Activated CD8-positive, alpha-beta memory T cell treated with anti-CD3 and anti-CD28 coated beads, Interleukin-2, amount 10 ng/mL, durations not matched to agents 7 days and 5 days (primary cell): Measurements from ENCODE around the gene APOBEC4. TPM values are rescaled to one million over a fixed set of nuclear protein-coding genes. Genes with fewer than 3 reads are reported as not detected.
A peak's percentile ranks its signal among the peaks of the same experiment; 100 is the strongest.

ENCODE experiments used
- ATAC-seq: fragments of 150-1000 bp; cut with Tn5 transposase; one replicate; pipeline ENCODE4 v1.10.0; 2021; ENCODE audit warnings: moderate library complexity
- CTCF ChIA-PET: fragments of 350-600 bp; sonication (Branson Sonifier 250); formaldehyde crosslinking; loops from one replicate; lab custom pipeline; 2021; ENCODE audit warnings: antibody characterized with exemption; lab: Charles Lee
- DNase-seq: peaks from one replicate; pipeline ENCODE4 v3.0.0-alpha.2; 2020
- H3K27ac Mint-ChIP-seq: one replicate; pipeline ENCODE4 v1.8.0; 2021; ENCODE audit warnings: mild to moderate bottlenecking, mixed read lengths
- H3K27me3 Mint-ChIP-seq: one replicate; pipeline ENCODE4 v1.8.0; 2021; ENCODE audit warnings: mixed read lengths
- H3K36me3 Mint-ChIP-seq: one replicate; pipeline ENCODE4 v1.8.0; 2021; ENCODE audit warnings: mild to moderate bottlenecking, mixed read lengths
- H3K4me1 Mint-ChIP-seq: one replicate; pipeline ENCODE4 v1.8.0; 2021; ENCODE audit warnings: mixed read lengths
- H3K4me3 Mint-ChIP-seq: one replicate; pipeline ENCODE4 v1.8.0; 2021; ENCODE audit warnings: mild to moderate bottlenecking, moderate library complexity, mixed read lengths
- H3K9me3 Mint-ChIP-seq: one replicate; pipeline ENCODE4 v1.8.0; 2022; ENCODE audit warnings: low read depth, mixed read lengths
- total RNA-seq, 2 experiments: library from RNA; stranded (reverse); gene quantifications; one replicate each; pipeline ENCODE4 v1.2.3, GENCODE V29; 2021

APOBEC4 gene
- total RNA-seq, 2 experiments from 2014 or later = not detected

GRCh38 chr1:183656355-183656754, 3.2 kb upstream of the APOBEC4 start:
- H3K36me3 Mint-ChIP-seq = no peaks in the 10 kb centered on the region
- ATAC-seq = no peak
- H3K4me1 Mint-ChIP-seq = peaks cover 36% of the 10 kb centered on the region
- H3K4me3 Mint-ChIP-seq = no peak overlapping the region
- no peaks in the 10 kb centered on the region for H3K9me3 Mint-ChIP-seq
- DNase-seq = no peak
- peaks cover 6% of the 10 kb centered on the region for H3K27me3 Mint-ChIP-seq
- CTCF ChIA-PET = interaction anchor here (1.0 to 5.7 kb wide), 11 partner anchors 9 to 266 kb away, joined by 3 to 104 read pairs (median 9); partner anchors contain the start of gene ARPC5
- no peak overlapping the region for H3K27ac Mint-ChIP-seq

- ATAC-seq (peak; percentile 62), DNase-seq (peak; percentile 79)
- H3K9me3 Mint-ChIP-seq = no peaks in the 10 kb centered on the region
- CTCF ChIA-PET = interaction anchor here (0.7 to 5.7 kb wide), 32 partner anchors 9 to 731 kb away, joined by 3 to 104 read pairs (median 3); partner anchors contain the start of genes ARPC5 and C1orf21
- peaks cover 37% of the 10 kb centered on the region for H3K4me1 Mint-ChIP-seq
- peaks cover 2% of the 10 kb centered on the region for H3K27me3 Mint-ChIP-seq
- no peak overlapping the region for H3K4me3 Mint-ChIP-seq
- no peak overlapping the region for H3K27ac Mint-ChIP-seq
- no peaks in the 10 kb centered on the region for H3K36me3 Mint-ChIP-seq
These were observed 2.5 kb upstream of the APOBEC4 start for GRCh38 chr1:183655562-183656075.

- ATAC-seq = no peak
- no peak overlapping the region for H3K4me3 Mint-ChIP-seq
- H3K9me3 Mint-ChIP-seq = no peaks in the 10 kb centered on the region
- H3K27ac Mint-ChIP-seq = no peak overlapping the region
- peaks cover 2% of the 10 kb centered on the region for H3K27me3 Mint-ChIP-seq
- CTCF ChIA-PET = interaction anchor here (0.8 to 5.7 kb wide), 16 partner anchors 8 to 315 kb away, joined by 3 to 104 read pairs (median 3); partner anchors contain the start of gene ARPC5
- no peak for DNase-seq
- H3K36me3 Mint-ChIP-seq = no peaks in the 10 kb centered on the region
- peaks cover 37% of the 10 kb centered on the region for H3K4me1 Mint-ChIP-seq
These were observed 1.6 kb upstream of the APOBEC4 start for GRCh38 chr1:183654706-183655105.

- no peak for DNase-seq
- CTCF ChIA-PET = interaction anchor here (0.8 to 5.7 kb wide), 7 partner anchors 16 to 261 kb away, joined by 3 to 104 read pairs (median 12); partner anchors contain the start of gene ARPC5
- peaks cover 37% of the 10 kb centered on the region for H3K4me1 Mint-ChIP-seq
- no peaks in the 10 kb centered on the region for H3K9me3 Mint-ChIP-seq
- H3K27ac Mint-ChIP-seq = no peak overlapping the region
- no peaks in the 10 kb centered on the region for H3K27me3 Mint-ChIP-seq
- no peaks in the 10 kb centered on the region for H3K36me3 Mint-ChIP-seq
- no peak overlapping the region for H3K4me3 Mint-ChIP-seq
- ATAC-seq = no peak
These were observed 848 bp upstream of the APOBEC4 start for GRCh38 chr1:183653876-183654451.

GRCh38 chr1:183653462-183653794, 312 bp upstream of the APOBEC4 start:
- Mint-ChIP-seq H3K4me3 (no peak overlapping the region), H3K27me3 (no peaks in the 10 kb centered on the region), H3K4me1 (peaks cover 37% of the 10 kb centered on the region), H3K36me3 (no peaks in the 10 kb centered on the region), H3K27ac (no peak overlapping the region), H3K9me3 (no peaks in the 10 kb centered on the region)
- no peak for ATAC-seq
- no peak for DNase-seq
- CTCF ChIA-PET = interaction anchor here (1.3 to 5.7 kb wide), 5 partner anchors 9 to 262 kb away, joined by 6 to 104 read pairs (median 12); partner anchors contain the start of gene ARPC5

GRCh38 chr1:183652107-183652506, 1.0 kb downstream of the APOBEC4 start:
- no peaks in the 10 kb centered on the region for H3K36me3 Mint-ChIP-seq
- peak overlapping the region; percentile 82 for H3K27ac Mint-ChIP-seq
- H3K4me1 Mint-ChIP-seq = peaks cover 37% of the 10 kb centered on the region
- DNase-seq (peak; percentile 49), ATAC-seq (peak; percentile 81)
- no peak overlapping the region for H3K4me3 Mint-ChIP-seq
- CTCF ChIA-PET = interaction anchor here (0.9 to 5.7 kb wide), 4 partner anchors 10 to 263 kb away, joined by 3 to 104 read pairs (median 25); partner anchors contain the start of gene ARPC5
- H3K9me3 Mint-ChIP-seq = no peaks in the 10 kb centered on the region
- H3K27me3 Mint-ChIP-seq = no peaks in the 10 kb centered on the region

- CTCF ChIA-PET = interaction anchor here (0.8 to 5.7 kb wide), 4 partner anchors 9 to 264 kb away, joined by 3 to 104 read pairs (median 22); partner anchors contain the start of gene ARPC5
- ATAC-seq = no peak
- peak overlapping the region; percentile 82 for H3K27ac Mint-ChIP-seq
These were observed 1.5 kb downstream of the APOBEC4 start for GRCh38 chr1:183651612-183652011.

GRCh38 chr1:183648042-183648441, 5.1 kb downstream of the APOBEC4 start:
- CTCF ChIA-PET = interaction anchor here (1.2 kb wide), 1 partner anchor 37 kb away, joined by 4 read pairs; no protein-coding TSS in a partner anchor
- ATAC-seq = no peak
- H3K4me3 Mint-ChIP-seq = no peak overlapping the region

More at GRCh38 chr1:183651612-183652011, 1.5 kb downstream of the APOBEC4 start:
- no peaks in the 10 kb centered on the region for H3K27me3 Mint-ChIP-seq
- peaks cover 37% of the 10 kb centered on the region for H3K4me1 Mint-ChIP-seq
- no peak for DNase-seq
- H3K4me3 Mint-ChIP-seq = no peak overlapping the region
- H3K9me3 Mint-ChIP-seq = no peaks in the 10 kb centered on the region
- H3K36me3 Mint-ChIP-seq = no peaks in the 10 kb centered on the region

GRCh38 chr1:183646776-183647175, 6.3 kb downstream of the APOBEC4 start:
- H3K4me1 Mint-ChIP-seq = peaks cover 9% of the 10 kb centered on the region
- CTCF ChIA-PET = interaction anchor here (1.0 to 1.9 kb wide), 4 partner anchors 9 to 269 kb away, joined by 3 to 14 read pairs (median 4); no protein-coding TSS in a partner anchor
- DNase-seq (no peak), ATAC-seq (no peak)
- no peaks in the 10 kb centered on the region for H3K9me3 Mint-ChIP-seq
- peaks cover 2% of the 10 kb centered on the region for H3K27me3 Mint-ChIP-seq
- H3K27ac Mint-ChIP-seq = no peak overlapping the region
- no peaks in the 10 kb centered on the region for H3K36me3 Mint-ChIP-seq
- no peak overlapping the region for H3K4me3 Mint-ChIP-seq

More at GRCh38 chr1:183648042-183648441, 5.1 kb downstream of the APOBEC4 start:
- no peaks in the 10 kb centered on the region for H3K36me3 Mint-ChIP-seq
- peaks cover 19% of the 10 kb centered on the region for H3K4me1 Mint-ChIP-seq
- H3K27me3 Mint-ChIP-seq = peaks cover 2% of the 10 kb centered on the region
- H3K9me3 Mint-ChIP-seq = no peaks in the 10 kb centered on the region
- no peak overlapping the region for H3K27ac Mint-ChIP-seq
- DNase-seq = no peak

- H3K9me3 Mint-ChIP-seq = no peaks in the 10 kb centered on the region
- ATAC-seq = no peak
These were observed 7.6 kb downstream of the APOBEC4 start for GRCh38 chr1:183645531-183645930.

GRCh38 chr1:183642166-183642565, 10.9 kb downstream of the APOBEC4 start:
- CTCF ChIA-PET = interaction anchor here (0.7 kb wide), 1 partner anchor 10 kb away, joined by 3 read pairs; no protein-coding TSS in a partner anchor
- no peak for DNase-seq
- no peaks in the 10 kb centered on the region for H3K9me3 Mint-ChIP-seq
- no peak for ATAC-seq
- H3K27me3 Mint-ChIP-seq = peaks cover 22% of the 10 kb centered on the region
- peaks cover 7% of the 10 kb centered on the region for H3K4me1 Mint-ChIP-seq
- H3K4me3 Mint-ChIP-seq = no peak overlapping the region
- H3K36me3 Mint-ChIP-seq = peaks cover under 1% of the 10 kb centered on the region
- no peak overlapping the region for H3K27ac Mint-ChIP-seq

More at GRCh38 chr1:183645531-183645930, 7.6 kb downstream of the APOBEC4 start:
- Mint-ChIP-seq H3K27me3 (peaks cover 7% of the 10 kb centered on the region), H3K27ac (no peak overlapping the region), H3K36me3 (no peaks in the 10 kb centered on the region), H3K4me3 (no peak overlapping the region), H3K4me1 (peaks cover 6% of the 10 kb centered on the region)
- CTCF ChIA-PET = interaction anchor here (0.6 to 2.1 kb wide), 4 partner anchors 7 to 1356 kb away, joined by 4 to 14 read pairs (median 8); partner anchors contain the start of gene APOBEC4
- no peak for DNase-seq

- Mint-ChIP-seq H3K4me1 (peaks cover 17% of the 10 kb centered on the region), H3K36me3 (peaks cover 4% of the 10 kb centered on the region), H3K27me3 (peaks cover 24% of the 10 kb centered on the region), H3K27ac (no peak overlapping the region), H3K4me3 (no peak overlapping the region), H3K9me3 (no peaks in the 10 kb centered on the region)
- DNase-seq (no peak), ATAC-seq (no peak)
- CTCF ChIA-PET = interaction anchor here (0.9 kb wide), 1 partner anchor 275 kb away, joined by 3 read pairs; no protein-coding TSS in a partner anchor
These were observed 12.9 kb downstream of the APOBEC4 start for GRCh38 chr1:183640193-183640592.

GRCh38 chr1:183638649-183639387, 14.3 kb downstream of the APOBEC4 start:
- DNase-seq = no peak
- Mint-ChIP-seq H3K27ac (no peak overlapping the region), H3K9me3 (no peaks in the 10 kb centered on the region), H3K4me1 (peaks cover 17% of the 10 kb centered on the region), H3K27me3 (peaks cover 24% of the 10 kb centered on the region), H3K4me3 (no peak overlapping the region), H3K36me3 (peaks cover 11% of the 10 kb centered on the region)
- no peak for ATAC-seq
- CTCF ChIA-PET = interaction anchor here (2.3 kb wide), 1 partner anchor 16 kb away, joined by 10 read pairs; no protein-coding TSS in a partner anchor
